GM19395 (cell line): Measurements from ENCODE around the gene TM6SF1.

Experiments
- ATAC-seq: cut with Tn5 transposase; IDR thresholded peaks from one replicate; pipeline ENCODE4 v1.9.1; 2021; ENCODE audit warnings: mild to moderate bottlenecking, moderate library complexity; ENCODE audit not compliant: unreplicated experiment

Gene TM6SF1

DNA sequence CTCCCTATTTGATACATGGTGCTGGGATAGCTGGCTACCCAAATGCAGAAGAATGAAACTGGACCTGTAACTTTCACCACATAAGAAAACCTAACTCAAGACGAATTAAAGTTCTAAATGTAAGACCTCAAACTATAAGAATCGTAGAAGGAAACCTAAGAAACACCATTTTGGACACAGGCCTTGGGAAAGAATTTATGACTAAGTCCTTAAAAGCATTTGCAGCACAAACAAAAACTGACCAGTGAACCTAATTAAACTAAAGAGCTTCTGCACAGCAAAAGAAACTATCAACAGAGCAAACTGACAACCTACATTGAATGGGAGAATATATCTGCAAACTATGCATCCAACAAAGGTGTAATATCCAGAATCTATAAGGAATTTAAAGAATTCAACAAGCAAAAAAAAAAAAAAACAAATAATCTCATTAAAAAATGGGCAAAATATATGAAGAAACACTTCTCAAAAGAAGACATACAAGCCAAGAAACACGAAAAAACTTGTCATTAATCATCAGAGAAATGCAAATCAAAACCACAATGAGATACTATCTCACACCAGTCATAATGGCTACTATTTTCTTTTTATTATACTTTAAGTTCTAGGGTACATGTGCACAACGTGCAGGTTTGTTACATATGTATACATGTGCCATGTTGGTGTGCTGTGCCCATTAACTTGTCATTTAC is 63.2 kb downstream of the TM6SF1 start:
- ATAC-seq, result no peak

GRCh38 chr15:83174891-83175290 is 67.4 kb downstream of the TM6SF1 start:
- no peak for ATAC-seq

DNA sequence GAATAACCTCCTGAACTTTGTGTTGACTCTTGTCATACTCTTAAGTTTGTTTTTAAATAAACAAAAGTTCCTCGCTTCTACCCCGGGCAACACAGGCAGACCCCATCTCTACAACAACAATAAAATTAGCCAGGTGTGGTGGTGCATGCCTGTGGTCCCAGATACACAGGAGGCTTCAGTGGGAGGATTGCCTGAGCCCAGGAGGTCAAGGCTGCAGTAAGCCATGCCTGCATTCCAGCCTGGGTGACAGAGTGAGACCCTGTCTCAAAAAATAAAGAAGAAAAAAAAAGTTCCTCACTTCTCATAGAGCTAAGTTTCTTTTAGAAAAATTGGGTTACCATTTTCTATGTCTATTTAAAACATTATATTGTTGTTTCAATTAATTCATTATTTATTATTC is 70.9 kb downstream of the TM6SF1 start:
- no peak for ATAC-seq

DNA sequence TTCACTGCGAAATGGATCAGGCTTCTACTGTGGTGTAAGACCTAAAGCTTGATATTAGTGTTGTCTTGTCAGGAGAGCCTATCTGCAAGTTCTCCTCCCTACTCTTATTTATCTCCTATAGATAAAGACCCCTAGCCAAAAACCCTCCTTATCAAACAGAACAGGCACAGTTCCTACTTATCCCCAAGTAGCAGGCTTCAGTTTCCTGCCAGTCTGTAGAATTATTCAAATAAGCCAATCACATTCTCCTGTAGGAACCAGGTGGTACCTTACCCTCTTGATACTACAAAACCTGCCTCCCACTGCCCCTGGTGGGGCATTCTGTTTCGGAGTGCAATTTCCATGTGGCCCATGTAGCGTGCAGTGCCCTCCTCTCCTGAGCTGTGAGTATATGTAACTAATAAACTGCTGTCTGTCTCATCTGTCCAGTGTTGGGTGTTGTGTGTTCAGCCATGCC is 71.5 kb downstream of the TM6SF1 start:
- no peak for ATAC-seq

- ATAC-seq, result no peak
Measured at GRCh38 chr15:83185561-83185960, 78.1 kb downstream of the TM6SF1 start.
